NT2/D1 (cell line): ENCODE measurements around the gene MOV10L1.

Experiments used
- SUZ12 ChIP-seq: IDR thresholded peaks from 2 replicates; pipeline ENCODE4 v1.6.1; 2011; ENCODE audit not compliant: insufficient read length, insufficient read depth; ENCODE audit errors: extremely low read depth
- YY1 ChIP-seq: IDR thresholded peaks from 2 replicates; pipeline ENCODE4 v1.6.1; 2011; ENCODE audit not compliant: insufficient read length, insufficient read depth
- ZNF274 ChIP-seq: IDR thresholded peaks from 2 replicates; pipeline ENCODE4 v1.6.1; 2011; ENCODE audit warnings: mild to moderate bottlenecking, low read depth, low read length

GRCh38 chr22:50084614-50085021, 5.2 kb upstream of the MOV10L1 start:
- TF ChIP-seq SUZ12 (no peak), YY1 (no peak), ZNF274 (no peak)
